Left lobe of liver (tissue), 2 donors: Measurements from ENCODE around the gene SCAF1. TPM values are rescaled to one million over a fixed set of nuclear protein-coding genes. Genes with fewer than 3 reads are reported as not detected.

Experiments
- ATAC-seq: fragments of 200-7000 bp; cut with Tn5 transposase; one replicate; pipeline ENCODE4 v1.9.1; 2020; ENCODE audit warnings: mild to moderate bottlenecking, moderate library complexity
- DNase-seq: peaks from one replicate; pipeline ENCODE4 v3.0.0-alpha.2; 2020; ENCODE audit warnings: low spot score
- total RNA-seq: library from RNA; stranded (reverse); gene quantifications from one replicate; pipeline ENCODE4 v1.2.1, GENCODE V29; 2021
- donor health status: DM: no; HTN: no; CAD: no; lungs with moderate emphysema.
- donor health status: DM: no; HTN: yes; CAD: no.

Gene SCAF1
- total RNA-seq, 1 donor from 2014 or later, result 35.5 TPM

DNA sequence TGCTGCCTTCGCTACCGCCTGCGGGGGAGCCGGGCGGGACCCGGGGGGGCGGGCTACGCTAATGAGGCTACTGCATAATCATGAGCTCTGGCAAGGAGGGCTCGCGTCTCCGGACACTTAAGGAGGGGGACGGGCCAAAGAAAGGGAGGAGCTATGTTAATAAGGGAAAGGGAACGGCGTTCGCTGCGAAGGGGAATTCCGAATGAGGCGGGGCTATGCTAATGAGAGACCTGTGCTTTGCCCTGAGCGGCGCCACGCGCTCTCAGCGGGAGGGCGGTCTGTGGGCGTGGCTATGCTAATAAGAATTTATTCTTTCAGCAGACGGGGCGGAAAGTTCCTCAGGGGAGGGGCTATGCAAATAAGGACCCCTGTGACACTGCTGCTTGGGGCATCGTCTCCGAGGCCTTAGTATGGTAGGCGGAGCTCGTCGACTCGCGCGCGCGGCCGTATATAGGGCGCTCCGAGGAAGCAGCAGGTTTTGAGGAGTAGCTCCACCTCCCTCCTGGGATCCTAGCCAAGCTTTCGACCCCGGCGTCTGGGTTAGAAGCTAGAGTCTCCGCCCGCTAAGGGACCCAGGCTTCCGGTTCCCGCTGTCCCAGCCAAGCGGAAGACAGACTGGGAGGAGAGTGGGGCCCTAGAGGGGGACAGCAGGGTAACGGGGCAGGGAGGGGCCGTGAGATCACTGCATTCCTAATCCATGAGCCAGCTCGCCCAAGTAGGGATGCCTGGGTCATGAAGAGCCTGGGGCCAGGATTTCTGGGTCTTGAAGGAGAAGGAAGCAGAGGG is 1.7 kb upstream of the SCAF1 start, which contains the start of gene RRAS:
TSS of gene RRAS (minus strand) at position 31 of the 786 bp plus-strand sequence. CDS start 45 bp downstream, outside the sequence.
- peak; percentile 100 for DNase-seq

DNA sequence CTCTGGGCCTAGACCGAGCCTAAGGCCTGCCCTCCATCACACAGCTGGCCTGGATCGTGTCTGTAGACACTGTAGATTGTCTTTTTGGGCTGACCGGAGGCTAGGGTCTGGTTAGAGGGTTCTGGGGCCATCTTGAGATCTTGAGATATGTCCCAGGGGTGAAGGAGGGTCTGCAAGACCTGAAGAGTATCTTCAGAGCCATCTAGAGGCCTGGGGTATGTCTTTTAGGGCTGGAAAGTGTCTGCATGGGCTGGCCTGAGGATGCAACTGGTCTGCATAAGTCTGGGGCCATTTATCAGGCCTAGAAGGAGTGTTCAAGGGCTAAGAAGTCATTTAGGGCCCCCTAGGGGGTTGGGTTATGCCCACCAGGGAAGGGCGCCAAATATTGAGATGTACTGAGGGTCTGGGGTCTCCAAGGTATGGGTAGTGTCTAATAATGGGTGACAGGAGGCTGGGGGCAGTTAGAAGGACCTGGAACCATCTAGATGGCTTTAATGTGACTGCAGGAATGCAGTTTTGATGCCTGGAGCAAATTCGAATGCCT is 555 bp downstream of the SCAF1 start:
- no peak for DNase-seq

More for the DNA sequence above, 1.7 kb upstream of the SCAF1 start, which contains the start of gene RRAS:
- ATAC-seq, result peak; percentile 71

DNA sequence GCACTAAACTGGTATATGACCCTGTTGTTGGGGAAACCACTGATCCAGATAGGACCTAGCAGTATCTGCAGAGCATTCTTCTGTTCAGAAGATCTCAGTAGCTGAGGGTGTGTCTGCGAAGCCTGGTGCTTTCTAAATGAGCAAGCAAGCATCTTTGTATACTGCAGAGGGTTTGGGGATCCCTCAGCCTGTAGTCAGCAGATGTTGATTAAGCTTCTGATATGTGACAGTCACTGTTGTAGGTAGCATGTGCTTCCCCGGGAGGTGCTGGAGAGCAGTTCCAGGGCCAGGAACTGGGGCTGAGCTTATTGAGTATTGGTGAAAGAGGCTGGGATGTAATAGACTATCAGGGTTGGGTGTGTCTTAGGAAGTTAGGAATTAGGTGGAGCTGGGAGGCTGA is 1.5 kb downstream of the SCAF1 start:
- DNase-seq, result no peak
- no peak for ATAC-seq

More for the DNA sequence above, 555 bp downstream of the SCAF1 start:
- ATAC-seq, result no peak

DNA sequence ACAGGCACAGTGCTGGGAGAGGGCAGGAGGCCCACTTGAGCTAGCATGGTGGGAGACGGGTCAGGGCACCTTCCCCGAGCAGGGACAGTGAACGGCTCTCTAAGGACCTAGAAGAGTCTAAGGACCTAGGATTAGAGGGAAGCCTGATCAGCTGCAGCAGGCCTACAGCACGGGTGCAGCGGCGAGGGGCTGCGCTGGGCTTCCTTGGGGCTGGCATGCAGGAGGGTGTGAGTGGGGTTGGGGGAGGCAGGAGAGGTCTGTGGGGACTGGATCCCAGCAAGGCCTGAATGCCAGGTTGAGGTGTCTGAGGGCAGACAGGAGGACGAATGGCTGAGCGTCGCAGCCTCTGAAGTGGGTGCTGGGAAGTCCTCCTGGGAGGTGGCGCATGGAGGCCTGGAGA is 3.6 kb downstream of the SCAF1 start:
- no peak for DNase-seq

DNA sequence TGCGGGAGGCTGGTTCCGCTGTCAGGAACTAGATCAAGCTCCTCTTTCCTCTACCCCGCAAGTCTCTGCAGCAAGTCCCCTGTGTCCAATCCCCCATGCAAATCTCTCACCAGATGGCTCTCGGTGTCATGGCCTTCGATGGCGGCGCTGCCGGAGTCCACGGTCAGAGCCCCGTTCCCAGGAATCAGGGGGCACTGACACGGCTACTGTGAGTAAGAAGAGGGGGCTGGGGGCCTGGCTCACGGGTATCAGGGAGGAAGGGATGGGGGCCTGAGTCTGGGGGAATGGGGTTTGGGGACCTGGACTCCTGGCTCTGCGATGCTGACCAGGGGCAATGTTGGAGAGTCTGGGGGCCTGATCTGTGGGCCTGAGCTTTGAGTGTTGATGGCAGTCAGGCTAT is 4.0 kb downstream of the SCAF1 start:
- no peak for ATAC-seq
- DNase-seq, result no peak

More for the DNA sequence above, 3.6 kb downstream of the SCAF1 start:
- ATAC-seq, result no peak

DNA sequence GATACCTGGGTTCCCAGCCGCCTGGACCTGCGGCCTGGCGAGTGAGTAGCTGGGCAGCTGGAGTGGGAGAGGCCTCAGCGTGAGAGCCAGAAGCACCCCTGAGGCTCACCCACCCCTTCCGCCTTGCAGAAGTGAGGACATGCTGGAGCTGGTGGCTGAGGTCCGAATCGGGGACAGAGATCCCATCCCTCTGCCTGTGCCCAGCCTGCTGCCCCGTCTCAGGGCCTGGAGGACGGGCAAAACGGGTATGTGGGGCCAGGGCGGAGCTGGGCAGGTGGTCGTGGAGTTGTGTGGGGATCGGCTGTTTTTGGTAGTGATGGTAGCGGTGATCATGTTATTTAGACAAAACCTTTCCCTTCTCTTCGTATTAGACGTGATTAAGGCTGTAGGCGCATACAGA is 4.6 kb downstream of the SCAF1 start:
- DNase-seq (no peak), ATAC-seq (no peak)

DNA sequence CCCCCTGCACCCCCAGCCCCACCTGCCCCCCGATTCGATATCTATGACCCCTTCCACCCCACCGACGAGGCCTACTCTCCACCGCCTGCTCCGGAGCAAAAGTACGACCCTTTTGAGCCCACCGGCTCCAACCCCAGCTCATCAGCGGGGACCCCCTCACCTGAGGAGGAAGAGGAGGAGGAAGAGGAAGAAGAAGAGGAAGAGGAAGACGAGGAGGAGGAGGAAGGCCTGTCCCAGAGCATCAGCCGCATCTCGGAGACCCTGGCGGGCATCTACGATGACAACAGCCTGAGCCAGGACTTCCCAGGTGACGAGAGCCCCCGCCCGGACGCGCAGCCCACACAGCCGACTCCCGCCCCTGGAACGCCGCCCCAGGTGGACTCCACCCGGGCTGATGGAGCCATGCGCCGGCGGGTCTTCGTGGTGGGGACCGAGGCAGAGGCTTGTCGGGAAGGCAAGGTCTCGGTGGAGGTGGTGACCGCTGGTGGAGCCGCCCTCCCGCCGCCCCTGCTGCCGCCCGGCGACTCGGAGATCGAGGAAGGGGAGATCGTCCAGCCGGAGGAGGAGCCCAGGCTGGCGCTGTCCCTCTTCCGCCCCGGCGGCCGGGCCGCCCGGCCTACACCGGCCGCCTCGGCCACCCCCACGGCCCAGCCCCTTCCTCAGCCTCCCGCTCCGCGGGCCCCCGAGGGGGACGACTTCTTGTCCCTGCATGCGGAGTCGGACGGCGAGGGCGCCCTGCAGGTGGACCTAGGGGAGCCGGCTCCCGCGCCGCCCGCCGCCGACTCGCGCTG is 9.2 kb downstream of the SCAF1 start:
- no peak for DNase-seq

DNA sequence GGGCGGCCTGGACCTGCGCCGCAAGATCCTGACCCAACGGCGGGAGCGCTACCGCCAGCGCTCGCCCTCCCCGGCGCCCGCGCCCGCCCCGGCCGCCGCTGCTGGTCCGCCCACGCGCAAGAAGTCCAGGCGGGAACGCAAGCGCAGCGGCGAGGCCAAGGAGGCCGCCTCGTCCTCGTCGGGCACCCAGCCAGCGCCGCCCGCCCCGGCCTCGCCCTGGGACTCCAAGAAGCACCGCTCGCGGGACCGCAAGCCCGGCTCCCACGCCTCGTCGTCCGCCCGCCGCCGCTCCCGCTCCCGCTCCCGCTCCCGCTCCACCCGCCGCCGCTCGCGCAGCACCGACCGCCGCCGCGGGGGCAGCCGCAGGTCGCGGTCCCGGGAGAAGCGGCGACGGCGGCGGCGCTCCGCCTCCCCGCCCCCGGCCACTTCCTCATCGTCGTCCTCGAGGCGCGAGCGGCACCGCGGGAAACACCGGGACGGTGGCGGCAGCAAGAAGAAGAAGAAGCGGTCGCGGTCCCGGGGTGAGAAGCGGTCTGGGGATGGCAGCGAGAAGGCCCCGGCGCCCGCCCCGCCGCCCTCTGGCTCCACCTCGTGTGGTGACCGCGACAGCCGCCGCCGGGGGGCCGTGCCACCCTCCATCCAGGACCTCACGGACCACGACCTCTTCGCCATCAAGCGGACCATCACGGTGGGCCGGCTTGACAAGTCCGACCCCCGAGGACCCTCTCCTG is 10.0 kb downstream of the SCAF1 start:
- DNase-seq, result no peak
- ATAC-seq, result no peak

More for the DNA sequence above, 9.2 kb downstream of the SCAF1 start:
- ATAC-seq, result no peak

DNA sequence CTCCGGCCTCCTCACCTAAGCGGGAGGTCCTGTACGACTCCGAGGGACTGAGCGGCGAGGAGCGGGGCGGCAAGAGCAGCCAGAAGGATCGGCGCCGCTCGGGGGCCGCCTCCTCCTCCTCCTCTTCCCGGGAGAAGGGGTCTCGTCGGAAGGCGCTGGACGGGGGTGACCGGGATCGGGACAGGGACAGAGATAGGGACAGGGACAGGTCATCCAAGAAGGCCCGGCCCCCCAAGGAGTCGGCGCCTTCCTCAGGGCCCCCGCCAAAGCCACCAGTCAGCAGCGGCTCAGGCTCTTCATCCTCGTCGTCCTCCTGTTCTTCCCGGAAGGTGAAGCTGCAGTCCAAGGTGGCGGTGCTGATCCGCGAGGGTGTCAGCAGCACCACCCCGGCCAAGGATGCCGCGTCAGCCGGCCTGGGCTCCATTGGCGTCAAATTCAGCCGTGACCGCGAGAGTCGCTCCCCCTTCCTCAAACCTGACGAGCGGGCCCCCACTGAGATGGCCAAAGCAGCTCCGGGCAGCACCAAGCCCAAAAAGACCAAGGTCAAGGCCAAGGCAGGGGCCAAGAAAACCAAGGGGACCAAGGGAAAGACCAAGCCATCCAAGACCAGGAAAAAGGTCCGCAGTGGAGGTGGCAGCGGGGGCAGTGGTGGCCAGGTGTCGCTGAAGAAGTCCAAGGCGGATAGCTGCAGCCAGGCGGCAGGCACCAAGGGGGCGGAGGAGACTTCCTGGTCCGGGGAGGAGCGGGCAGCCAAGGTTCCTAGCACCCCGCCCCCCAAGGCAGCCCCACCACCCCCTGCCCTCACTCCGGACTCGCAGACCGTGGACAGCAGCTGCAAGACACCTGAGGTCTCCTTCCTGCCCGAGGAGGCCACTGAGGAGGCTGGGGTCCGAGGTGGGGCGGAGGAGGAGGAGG is 10.8 kb downstream of the SCAF1 start:
- ATAC-seq (no peak), DNase-seq (no peak)

DNA sequence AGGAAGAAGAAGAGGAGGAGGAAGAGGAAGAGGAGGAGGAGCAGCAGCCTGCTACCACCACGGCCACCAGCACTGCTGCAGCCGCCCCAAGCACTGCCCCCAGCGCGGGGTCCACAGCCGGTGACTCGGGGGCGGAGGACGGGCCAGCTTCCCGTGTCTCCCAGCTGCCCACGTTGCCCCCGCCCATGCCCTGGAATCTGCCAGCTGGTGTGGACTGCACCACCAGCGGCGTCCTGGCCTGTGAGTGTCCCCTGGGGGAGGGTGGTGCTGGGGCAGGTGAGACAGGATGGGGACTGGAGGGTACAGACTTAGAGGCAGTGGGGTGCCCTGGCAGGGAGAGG is 11.4 kb downstream of the SCAF1 start:
- no peak for DNase-seq

DNA sequence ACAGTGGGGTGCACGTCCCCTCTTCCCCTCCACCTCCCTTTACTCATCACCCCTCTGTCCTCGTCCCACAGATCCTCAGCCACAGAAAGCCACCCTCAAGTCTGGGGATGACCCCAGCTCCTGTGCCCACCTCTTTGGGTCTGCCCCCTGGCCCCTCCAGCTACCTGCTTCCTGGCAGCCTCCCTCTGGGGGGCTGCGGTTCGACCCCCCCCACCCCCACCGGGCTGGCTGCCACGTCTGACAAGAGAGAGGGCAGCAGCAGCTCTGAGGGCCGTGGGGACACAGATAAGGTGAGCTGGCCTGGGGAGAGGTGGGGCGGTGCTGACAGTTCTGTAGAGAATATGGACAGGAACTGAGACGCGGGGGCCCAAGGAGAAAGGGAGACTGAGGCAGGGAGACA is 12.6 kb downstream of the SCAF1 start:
- DNase-seq (no peak), ATAC-seq (no peak)

More for the DNA sequence above, 11.4 kb downstream of the SCAF1 start:
- ATAC-seq, result no peak

DNA sequence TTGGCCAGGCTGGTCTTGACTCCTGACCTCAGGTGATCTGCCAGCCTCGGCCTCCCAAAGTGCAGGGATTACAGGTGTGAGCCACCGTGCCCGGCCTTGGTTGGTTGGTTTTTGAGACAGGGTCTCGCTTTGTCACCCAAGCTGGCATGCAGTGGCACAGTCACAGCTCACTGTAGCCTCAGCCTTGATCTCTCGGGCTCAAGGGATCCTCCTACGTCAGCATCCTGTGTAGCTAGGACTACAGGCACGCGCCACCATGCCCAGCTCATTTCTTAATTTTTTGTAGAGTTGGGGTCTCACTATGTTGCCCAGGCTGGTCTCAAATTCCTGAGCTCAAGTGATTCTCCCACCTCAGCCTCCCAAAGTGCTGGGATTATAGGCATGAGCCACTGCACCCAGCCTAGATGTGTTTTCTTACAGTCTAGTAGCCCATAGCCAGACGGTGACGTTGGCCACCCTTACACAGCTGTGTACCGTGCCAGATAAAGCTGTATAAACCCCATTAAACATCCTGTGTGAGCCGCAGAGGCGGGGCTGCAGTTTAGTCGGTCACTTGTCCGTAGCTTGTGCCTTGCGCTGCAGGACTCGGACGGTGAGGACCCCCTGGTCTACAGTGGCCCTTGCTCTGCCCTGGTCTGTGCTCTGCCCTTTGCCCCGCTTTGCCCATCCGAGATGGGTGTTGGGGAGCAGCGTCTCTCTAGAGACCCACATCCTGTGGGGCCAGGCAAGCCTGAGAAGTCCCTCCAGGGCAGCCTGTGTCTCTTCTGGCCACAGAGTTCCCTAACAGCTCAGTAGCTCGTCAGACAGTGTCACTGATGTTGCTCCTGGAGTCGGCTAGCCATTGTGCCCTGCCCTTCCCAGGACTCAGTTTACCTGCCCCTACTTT is 13.8 kb downstream of the SCAF1 start:
- ATAC-seq (no peak), DNase-seq (no peak)

DNA sequence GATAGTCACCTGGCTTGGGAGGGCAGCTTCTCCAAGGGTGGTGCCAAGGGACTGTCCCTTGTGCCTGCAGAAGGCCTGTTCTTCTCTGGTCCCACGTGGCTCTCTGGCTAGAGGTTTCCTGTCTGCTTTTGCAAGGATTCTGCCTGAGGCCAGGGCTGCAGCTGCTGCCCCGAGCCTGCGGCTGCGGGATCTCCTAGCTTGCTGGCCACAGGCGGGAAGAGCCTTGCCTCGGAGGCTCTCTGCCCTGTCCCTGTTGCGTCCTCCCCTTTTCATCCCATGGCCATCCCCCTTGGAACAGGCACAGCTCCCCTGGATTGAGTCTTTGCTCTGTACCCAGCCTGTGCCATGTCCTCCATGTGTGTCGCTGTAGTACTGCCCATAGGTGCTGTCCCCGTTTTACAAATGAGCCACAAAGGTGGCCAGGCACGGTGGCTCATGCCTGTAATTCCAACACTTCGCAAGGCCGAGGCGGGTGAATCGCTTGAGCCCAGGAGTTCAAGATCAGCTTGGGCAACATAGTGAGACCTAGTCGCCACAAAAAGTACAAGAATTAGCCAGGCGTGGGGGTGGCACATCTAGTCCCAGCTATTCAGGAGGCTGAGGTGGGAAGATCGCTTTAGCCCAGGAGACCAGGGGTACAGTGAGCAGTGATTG is 14.6 kb downstream of the SCAF1 start:
- no peak for DNase-seq
- no peak for ATAC-seq

DNA sequence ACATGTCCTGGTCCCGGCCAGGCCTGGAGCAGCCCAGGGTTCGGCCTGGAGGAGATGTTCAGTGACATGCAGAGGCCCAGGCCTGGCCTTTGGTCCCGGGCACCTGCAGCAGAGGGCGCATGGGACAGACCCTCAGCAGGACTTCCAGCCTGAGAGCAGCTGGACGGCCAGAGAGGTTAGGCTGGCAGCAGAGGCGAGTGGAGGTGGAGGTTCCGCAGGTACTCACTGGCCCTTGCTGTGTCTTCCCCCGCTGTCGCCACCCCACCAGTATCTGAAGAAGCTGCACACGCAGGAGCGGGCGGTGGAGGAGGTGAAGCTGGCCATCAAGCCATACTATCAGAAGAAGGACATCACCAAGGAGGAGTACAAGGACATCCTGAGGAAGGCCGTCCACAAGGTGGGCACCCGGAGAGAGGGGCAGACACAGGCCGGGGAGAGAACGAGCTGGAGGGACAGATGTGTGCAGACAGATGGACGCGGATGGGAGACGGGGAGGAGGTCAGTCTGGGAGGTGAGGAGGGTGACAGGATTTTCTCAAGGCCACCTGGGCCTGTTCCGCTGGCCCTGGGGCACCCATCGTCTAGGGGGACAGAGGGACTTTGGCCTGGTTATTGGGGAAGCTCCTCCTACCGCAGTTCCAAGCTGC is 15.6 kb downstream of the SCAF1 start:
- no peak for ATAC-seq
- no peak for DNase-seq

DNA sequence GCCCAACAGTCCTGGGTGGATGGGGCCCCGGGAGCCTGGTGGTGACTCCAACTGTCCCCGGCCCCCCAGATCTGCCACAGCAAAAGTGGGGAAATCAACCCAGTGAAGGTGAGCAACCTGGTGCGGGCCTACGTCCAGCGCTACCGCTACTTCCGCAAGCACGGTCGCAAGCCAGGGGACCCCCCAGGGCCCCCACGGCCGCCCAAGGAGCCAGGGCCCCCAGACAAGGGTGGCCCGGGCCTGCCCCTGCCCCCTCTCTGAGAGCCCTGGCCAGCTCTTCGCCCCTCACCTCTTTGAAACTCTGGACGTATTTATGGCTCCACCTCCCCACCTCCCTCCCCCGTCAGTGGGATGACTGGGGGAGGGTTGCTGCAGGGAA is 16.1 kb downstream of the SCAF1 start:
- no peak for DNase-seq
- ATAC-seq, result no peak

DNA sequence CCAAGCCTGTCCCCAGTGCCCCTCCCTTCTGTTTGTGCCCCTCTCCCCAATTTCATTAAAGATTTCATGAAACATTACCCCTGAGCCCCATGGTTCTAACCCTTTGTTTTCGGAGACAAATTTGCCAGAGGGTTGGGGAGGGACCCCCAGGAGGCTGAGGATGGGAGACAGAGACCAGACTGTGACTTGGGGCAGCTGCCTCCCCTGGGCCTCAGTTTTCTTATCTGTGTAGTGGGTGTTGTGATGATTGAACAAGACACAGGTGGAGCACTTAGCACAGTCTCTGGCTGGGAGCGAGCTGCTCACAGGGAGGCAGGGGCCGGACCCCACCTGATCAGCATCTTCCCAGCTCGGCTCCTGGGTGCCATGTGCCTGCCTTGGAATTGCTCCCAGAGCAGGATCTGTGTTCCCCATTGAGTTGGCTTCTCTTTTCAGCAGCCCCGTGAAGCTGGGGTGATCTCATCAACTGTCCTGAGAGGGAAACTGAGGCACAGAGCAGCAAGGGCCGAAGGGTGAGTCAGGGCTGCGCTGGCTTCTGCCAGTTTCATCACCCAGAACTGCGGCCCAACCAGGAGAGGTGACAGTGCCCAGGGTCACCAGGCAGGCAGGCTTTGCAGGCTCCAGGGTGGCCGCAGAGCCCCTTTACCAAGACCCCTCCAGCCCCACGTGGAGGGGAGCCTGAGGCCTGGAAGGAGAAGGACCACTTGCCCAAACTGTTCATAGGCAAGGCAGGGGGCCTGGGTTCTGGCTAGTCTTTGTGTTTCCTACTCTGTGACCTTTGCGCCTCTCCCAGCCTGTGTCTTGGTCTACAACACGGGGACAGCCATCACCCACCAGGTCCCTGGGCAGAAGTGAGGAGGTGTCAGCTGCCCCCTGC is 16.8 kb downstream of the SCAF1 start:
- ATAC-seq (no peak), DNase-seq (no peak)

DNA sequence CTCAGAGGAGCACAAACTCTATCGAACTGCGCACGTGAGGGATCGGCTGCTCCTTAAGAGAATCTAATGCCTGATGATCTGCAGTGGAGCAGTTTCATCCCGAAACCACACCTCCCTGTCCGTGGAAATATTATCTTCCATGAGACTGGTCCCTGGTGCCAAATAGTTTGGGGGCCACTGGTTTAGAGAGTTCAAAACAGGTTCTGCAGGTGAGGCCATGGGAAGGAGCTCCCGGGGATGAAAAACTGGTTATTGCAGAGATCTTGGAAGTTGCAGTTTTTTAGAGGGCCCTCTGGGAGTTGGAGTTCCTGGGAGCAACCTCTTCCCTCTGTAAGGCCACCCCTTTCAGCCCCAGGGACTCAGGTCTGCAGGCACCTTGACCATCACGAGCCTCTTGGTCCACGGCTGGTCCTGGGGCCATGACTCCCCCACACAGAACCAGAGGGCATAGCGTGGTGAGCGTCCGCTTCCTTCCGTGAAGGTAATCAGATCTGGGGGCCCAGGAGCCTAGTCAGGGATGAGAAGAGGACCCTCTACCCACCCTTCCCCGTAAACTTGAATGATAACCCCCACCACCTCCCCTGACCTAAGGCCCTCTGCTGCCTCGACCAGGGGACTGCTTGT is 18.4 kb downstream of the SCAF1 start:
- no peak for DNase-seq
- no peak for ATAC-seq
